HG03575 (cell line): ENCODE results near the gene UMAD1.

Source experiments
- ATAC-seq: cut with Tn5 transposase; IDR thresholded peaks from one replicate; pipeline ENCODE4 v1.9.1; 2021; ENCODE audit not compliant: unreplicated experiment, insufficient number of reproducible peaks, low FRiP score; ENCODE audit errors: extremely low read depth

UMAD1 gene

DNA sequence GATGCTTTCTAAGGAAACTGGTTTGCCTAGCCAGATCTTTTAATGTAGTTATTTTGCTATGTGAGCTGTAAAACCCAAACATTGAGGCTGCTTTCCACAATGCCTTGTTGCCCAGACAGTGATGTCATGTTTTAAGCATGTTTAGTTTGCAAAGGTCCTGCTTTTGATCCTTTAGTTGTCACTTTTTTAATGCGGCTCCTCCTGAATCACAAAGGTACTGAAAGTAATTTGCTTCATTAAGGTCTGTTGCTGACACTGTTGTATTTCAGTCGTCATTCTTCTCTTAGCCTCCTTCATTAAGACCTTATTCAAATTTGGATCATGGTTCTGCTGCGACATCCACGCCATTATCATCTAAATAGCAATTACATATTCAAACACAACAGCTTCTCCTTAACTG, 67.3 kb downstream of the UMAD1 start:
- ATAC-seq, result no peak

GRCh38 chr7:7709291-7709690, 68.7 kb downstream of the UMAD1 start:
- ATAC-seq, result no peak

DNA sequence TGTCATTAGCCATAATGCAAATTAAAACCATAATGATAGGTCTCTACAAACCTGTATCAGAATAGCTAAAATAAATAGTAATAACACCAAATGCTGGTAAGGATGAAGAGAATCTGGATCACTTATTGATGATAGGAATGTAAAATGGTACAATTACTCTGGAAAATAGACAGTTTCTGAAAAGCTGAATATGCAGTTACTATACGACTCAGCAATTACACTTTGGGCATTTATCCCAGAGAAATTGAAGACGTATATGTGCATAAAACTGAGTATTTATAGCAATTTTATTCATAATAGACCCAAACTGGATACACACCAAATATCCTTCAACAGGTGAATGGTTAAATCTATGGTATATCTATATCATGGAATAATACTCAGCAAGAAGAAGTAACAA, 69.9 kb downstream of the UMAD1 start:
- ATAC-seq, result no peak

GRCh38 chr7:7713730-7714129, 73.2 kb downstream of the UMAD1 start:
- ATAC-seq, result no peak

- no peak for ATAC-seq
Observed at GRCh38 chr7:7718492-7718891, 77.9 kb downstream of the UMAD1 start, which contains the start of gene RPA3. TSS of gene RPA3 (minus strand) at chr7:7718607. CDS start at chr7:7640418, 78,189 bp downstream.

DNA sequence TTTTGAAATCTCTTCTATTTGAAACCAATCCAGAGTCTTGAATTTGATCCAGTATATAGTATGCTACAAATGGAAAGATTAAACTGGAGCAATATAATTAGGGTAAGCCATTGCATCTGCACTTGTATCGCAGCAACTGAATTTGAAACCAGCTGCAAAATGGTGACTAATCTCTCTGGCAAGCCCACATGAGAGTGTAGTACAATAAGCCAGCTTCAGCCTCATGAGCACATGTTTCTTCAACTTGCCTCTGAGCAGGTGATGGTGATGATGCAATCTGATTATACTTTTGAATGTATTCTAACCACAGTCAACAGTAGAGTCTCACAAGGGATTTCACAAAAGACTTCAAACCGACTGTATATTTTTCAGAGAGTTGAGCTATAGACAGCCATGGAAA, 78.7 kb downstream of the UMAD1 start:
- ATAC-seq, result peak; percentile 96

- no peak for ATAC-seq
Observed at GRCh38 chr7:7720193-7720592, 79.6 kb downstream of the UMAD1 start.

DNA sequence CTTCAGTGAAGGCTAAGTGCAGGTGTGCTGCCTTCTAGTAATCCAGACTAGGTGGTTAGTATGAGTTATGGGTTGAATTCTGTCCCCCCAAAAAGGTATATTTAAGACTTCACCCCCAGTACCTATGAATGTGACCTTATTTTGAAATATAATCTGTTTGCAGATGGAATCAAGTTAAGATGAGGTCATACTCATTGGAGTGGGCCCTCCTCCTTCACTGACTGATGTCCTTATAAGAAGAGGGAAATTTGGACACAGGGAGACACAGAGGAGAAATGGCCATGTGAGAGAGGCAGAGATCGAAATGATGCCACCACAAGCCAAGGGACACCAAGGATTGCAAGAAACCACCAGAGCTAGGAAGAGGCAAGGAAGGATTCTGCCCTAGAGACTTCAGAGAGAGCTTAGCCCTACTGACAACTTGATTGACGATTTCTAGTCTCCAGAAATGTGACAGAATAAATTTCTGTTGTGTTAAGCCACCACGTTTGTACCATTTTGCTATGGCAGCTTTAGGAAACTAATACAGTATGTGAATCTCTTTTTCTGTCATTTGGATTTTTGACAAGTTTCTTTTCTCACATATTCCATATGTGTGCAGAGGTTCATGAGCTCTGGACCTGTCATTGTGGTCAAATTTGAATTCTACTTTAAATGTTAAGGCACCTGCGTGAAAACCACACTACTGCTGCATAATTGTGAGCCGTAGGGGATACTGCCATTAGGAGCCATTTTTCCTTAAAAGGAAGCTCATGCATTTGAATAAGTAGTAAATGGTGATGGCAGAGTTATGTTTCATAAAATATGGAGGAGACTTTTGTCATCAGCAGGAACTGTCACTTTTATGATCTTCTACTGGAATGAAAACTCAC, 80.4 kb downstream of the UMAD1 start:
- no peak for ATAC-seq

GRCh38 chr7:7731732-7732131, 91.2 kb downstream of the UMAD1 start:
- no peak for ATAC-seq

DNA sequence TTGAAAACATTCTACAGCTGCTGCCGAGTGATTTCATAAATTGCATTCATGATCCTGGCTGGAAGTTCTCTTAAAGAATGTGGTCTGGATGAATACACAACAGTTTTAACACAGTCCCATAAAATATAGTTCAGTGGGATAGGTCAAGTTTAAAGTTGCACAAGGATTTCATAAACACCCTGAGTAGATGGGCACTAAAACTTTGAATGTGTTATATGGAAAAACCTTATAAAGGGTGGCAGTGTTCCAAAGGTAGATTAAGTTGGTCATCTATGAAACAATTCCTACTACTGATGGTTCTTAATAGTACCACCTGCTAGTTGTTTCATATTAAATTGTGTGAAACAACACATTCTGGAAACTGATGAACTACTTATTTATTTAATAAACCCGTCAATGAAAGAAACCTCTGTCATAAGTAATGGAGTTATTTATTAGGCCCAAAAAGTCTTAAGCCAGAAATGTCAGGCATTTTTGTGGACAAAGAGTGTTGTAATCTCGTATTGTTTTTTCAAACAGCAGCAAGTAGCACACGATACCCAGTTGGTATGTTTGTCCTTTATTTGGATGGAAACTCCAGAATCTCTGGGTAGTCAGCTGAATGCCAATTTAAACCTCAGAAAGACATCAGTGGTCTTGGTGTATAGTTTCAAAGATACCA, 92.2 kb downstream of the UMAD1 start:
- no peak for ATAC-seq

GRCh38 chr7:7736671-7737070, 96.1 kb downstream of the UMAD1 start:
- no peak for ATAC-seq

GRCh38 chr7:7737674-7738073, 97.1 kb downstream of the UMAD1 start:
- no peak for ATAC-seq

DNA sequence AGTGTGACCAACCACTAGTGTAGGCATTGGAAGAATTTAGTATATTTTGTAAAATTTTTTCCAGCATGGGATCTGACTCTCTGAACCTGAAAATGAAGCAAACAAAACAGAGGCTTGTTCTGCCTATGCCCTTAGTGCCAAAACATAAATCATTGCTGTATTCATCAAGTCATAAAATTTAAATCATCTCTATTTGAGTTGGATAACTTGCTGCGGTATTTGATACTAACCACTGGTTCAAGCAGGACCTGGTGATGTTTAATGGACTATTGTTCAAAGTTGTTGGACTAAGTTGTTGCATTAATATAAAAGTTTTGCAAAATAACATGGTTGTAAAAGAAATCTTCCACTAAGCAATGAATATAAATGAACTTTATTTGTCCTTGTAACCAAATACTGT, 97.6 kb downstream of the UMAD1 start:
- ATAC-seq, result no peak

GRCh38 chr7:7738622-7739021, 98.1 kb downstream of the UMAD1 start:
- ATAC-seq, result no peak

- ATAC-seq, result no peak
Observed at GRCh38 chr7:7739204-7740036, 98.9 kb downstream of the UMAD1 start.

DNA sequence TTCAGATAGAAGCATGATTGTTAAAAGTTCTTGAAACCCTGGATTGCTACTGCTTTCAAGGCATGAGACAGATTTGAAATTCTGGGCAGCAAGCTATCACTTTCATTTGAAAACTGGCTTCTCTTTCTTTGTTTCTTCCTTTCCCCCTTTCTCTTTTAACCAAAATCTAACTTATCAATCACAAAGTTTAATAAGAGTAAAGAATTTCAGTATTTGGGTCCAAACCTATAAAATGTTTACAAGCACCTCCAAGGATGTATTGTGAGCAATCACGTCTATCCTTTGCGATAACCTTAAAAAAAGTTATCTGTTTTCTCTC, 99.4 kb downstream of the UMAD1 start:
- no peak for ATAC-seq

- no peak for ATAC-seq
Observed at GRCh38 chr7:7742223-7742622, 101.7 kb downstream of the UMAD1 start.

DNA sequence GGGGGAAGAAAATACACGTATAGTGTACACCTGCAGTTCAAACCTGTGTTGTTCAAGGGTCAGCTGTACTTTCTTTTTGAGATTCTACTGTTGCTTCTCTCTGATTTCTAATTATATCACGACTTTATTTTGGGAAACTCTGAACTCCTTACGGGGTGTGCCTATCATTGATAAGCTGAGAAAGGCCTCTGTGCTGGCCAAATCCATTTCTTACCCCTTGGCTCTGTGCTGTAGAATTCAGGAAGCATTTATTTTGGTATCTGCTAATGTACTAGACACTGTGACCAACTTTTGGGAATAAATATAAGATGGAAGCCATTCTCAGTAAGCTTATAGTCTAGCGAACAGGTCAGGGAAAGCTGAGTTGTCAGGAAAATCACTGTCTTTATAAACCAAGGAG, 104.7 kb downstream of the UMAD1 start:
- no peak for ATAC-seq

DNA sequence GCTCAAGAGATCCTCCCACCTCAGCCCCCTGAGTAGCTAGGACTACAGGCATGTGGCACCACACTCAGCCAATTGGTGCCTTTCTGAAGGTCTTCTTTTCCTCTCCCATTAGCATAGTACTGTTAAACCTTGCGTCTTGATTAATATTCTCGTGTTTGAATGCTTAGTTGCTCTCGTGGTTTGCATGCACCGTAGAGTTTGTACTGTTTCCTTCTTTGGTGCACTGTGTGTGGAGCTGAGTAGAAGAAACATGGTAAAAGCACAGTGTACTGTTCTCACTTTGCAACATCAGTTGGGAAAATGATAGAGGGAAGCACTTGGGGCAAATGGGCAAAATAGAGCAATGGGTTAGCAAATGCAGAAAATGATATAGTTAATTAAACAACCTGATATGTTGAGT, 105.4 kb downstream of the UMAD1 start:
- no peak for ATAC-seq

DNA sequence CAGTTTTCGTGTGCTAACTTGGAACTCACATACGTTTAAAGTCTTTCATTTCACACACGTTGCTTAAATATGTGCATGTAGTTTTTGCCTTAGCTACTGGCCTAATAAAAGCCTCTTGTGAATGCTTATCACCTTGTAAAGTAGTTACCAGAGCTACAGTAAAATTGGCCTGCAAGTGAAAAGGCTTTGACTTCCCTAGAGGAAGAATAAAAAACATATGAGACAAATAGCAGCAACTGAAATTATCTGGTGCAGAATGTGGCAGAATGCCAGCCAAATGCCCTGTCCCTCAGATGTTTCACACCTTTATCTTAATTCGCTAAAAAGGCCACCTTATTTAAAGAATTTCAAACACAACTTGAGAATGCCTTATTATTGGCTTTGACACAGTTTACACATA, 105.9 kb downstream of the UMAD1 start:
- no peak for ATAC-seq
